GM18502 (cell line): ENCODE data around the gene ELAVL1.
"Not testable (repeated sequence)": the region's sequence is repeated elsewhere in the genome, so short reads cannot be mapped to it uniquely, and the experiment has no call there.

Source experiments
- ATAC-seq: cut with Tn5 transposase; IDR thresholded peaks from one replicate; pipeline ENCODE4 v1.9.1; 2021; ENCODE audit warnings: mild to moderate bottlenecking; ENCODE audit not compliant: unreplicated experiment, poor library complexity

The ELAVL1 gene

DNA sequence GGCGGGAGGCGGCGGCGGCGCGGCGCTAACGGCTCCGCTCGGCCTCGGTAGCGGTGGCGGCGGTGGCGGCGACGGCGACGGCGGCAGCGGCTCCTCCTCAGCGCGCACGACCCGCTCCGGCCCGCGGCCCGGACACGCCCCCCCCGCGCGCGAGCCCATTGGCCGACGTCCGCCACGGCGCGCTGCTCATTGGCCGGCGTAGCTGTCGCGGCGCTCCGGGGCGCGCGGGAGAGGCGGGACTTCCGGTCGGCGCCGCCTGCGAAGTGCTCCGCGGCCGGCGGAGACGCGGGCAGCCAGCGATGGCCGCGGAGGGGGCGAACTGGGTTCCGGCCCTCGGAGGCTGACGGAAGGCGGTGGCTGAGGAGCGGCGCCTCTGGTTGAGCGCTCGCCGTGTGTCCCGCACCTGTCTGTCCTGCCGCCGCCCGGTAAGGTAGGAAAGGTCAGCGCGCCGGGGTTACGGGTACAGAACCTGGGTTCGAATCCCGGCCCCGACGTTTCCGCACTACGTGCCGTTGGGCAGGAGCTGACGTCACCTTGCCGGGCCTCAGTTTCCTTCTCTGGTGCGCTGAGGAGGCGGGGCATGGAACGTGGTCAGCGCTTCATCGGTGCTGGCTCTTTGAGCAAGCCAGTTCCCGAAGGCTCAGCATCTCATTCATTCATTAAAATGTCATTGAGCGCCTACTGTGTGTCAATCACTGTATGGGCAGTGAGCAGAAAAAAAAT lies at the start of gene ELAVL1:
Gene ELAVL1, minus strand, starts transcription at position 108 of the 723 bp plus-strand sequence. CDS start 13,826 bp downstream, outside the sequence.
- ATAC-seq, result peak; percentile 70

GRCh38 chr19:8054169-8054568 lies 48.7 kb upstream of the ELAVL1 start:
- no peak for ATAC-seq

DNA sequence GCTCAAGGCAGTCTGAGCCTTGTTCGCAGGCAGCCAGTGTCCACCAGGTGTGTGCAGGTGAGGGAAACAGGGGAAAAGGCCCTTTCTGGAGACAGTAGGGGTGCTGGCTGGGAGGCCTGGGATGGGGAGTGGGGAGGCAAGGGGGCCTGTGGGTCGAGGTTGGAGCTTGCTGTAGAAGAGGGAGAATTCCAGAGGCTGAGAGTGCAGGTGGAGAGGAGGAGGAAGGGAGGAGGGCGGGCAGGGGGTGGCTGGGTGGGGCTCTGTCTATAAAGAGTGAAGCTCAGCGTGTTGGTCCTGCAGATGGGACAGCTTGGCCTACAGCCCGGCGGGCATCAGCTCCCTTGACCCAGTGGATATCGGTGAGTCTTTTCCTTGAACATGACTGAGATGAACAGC lies 47.0 kb upstream of the ELAVL1 start, which contains the start of gene CCL25:
Gene CCL25, plus strand, starts transcription at position 297 of the 396 bp plus-strand sequence. CDS start 290 bp downstream, outside the sequence.
- no peak for ATAC-seq

DNA sequence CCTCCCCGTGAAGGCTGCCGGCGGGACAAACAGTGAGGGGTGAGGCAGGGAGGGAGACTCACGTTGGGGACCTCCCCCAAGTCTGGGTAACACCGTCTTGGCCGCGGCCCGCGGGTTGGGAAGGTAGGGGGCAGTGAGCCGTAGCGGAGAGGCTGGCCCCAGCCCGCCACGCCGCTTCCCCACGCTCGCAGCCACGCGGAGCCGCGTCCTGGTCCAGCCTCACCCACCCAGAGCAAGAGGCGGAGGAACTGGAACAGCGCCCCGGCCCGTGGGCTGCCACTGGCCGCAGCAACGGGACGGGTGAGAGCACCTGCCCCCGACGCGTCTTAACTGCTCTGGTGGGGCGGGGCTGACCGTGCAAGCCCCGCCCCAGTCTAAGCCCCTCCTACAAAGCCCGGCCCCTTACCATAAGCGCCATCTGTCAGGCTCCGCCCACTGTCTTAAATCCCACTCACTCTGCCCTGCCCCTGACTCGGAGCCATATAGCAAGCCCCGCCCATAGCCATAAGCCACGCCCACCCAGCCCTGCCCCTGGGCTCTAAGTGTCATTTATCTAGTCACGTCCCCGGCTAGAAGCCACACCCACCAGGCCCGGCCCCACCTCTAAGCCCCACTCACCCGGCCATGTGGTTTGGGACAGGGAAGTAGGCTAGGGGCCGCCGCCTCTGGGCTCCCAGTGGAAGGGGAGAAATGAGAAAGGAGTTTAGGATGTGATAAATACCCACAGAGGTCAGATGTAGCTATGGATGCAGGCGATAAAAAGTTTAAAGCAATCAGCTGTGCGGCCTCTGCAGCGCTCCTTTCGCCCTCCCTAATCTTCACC lies 45.0 kb upstream of the ELAVL1 start:
- peak; percentile 88 for ATAC-seq

DNA sequence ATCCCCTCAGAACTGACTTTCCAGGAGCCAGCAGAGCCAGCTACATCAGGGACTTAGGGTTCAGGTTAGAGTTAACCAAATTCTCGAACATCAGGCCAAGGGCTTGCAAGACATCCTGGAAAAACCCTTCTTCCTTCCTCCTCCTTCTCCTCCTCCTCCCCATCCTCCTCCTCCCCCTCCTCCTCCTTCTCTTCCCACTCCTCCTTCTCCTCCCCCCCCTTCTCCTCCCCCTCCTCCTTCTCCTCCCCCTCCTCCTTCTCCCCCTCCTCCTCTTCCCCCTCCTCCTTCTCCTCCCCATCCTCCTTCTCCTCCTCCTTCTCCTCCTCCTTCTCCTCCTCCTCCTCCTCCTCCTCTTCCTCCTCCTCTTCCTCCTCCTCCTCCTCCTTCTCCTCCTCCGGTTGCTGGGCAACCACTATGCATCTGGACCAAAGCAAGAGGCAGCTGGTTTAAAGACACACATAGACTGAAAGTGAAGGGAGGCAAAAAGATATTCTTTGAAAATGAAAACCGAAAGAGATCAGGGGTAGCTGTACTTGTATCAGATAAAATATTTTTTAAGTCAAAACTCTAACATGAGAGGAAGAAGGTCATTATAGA lies 41.2 kb upstream of the ELAVL1 start:
- ATAC-seq, result no peak

DNA sequence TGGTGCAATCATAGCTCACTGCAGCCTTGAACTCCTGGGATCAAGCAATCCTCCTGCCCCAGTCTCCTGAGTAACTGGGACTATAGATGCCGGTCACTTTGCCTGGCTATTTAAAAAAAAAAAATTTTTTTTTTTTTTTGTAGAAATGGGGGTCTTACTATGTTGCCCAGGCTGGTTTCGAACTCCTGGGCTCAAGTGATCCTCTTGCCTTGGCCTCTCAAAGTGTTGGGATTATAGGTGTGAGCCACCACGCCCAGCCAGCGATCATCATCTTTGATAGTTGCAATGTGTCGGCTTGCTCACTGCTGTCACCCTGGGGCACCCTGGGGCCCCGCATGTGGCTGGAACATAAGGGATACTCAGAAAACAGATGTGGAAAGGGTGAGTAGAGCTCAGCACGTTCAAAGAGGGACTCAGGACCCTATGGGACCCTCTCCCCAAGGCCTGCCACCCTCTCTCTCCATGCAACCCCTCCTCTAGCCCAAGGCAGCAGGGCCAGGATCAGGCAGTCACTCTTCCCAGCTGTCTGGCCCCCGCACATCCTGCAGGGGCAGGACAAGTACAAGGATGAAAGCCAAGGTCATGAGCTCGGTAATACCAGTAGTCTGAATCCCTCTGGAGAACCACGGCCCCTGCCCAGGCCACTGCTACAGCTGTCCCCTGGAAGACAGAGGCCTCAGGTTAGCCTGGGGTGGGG lies 40.6 kb upstream of the ELAVL1 start:
- no peak for ATAC-seq

GRCh38 chr19:8044018-8044417 lies 38.6 kb upstream of the ELAVL1 start:
- ATAC-seq, result no peak

DNA sequence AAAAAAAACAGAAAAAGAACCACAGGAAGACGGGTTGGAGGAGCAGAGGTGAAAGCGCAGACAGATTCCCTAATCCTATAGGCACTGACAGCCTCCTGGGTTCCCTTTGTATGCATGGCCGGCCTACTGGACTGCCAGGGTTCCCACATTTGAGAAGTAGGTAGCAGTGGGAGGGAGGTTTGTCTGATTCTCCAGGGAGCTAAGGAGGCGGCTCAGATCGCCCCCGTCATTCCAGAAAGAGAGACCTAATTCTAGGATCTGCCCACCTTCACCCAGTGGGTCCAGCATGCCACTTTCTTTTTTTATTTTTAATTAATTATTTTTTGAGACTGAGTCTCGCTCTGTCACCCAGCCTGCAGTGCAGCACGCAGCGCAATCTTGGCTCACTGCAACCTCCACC lies 37.5 kb upstream of the ELAVL1 start:
- ATAC-seq, result no peak

GRCh38 chr19:8041531-8041931 lies 36.1 kb upstream of the ELAVL1 start:
- no peak for ATAC-seq

- ATAC-seq, result no peak
These were observed 33.8 kb upstream of the ELAVL1 start for GRCh38 chr19:8039231-8039630.

DNA sequence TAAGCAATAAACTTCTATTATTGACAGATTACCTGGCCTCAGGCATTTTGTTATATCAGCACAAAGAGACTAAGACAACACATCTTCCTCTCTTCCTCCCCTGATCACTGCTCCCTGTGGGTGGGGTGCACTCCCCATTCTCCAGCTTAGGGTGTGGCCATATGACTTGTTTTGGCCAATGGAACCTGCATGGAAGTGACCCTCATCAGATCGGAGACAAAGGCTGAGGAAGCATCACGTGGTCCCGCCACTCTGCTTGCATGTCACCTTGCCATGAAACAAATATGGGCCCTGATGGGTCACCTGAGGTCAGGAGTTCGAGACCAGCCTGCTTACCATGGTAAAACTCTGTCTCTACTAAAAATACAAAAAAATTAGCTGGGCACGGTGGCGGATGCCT lies 33.4 kb upstream of the ELAVL1 start:
- ATAC-seq, result no peak

- ATAC-seq, result no peak
These were observed 31.1 kb upstream of the ELAVL1 start for GRCh38 chr19:8036434-8037099.

DNA sequence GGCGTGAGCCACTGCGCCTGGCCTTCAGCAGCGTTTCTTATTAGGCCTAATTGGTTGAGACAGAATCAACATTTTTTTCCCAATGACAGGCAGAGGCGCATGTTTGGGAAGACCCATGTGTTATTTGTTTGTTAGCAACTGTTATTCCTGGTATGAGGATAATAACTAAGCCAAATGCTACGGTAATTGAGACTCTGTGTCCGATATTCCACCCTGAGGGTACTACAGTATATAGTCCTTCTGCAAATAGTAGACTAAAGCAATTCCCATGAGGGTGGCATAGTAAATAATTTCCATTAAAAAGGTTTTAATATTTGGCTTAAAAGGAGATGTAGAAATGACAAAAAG lies 28.7 kb upstream of the ELAVL1 start:
- ATAC-seq, result no peak

DNA sequence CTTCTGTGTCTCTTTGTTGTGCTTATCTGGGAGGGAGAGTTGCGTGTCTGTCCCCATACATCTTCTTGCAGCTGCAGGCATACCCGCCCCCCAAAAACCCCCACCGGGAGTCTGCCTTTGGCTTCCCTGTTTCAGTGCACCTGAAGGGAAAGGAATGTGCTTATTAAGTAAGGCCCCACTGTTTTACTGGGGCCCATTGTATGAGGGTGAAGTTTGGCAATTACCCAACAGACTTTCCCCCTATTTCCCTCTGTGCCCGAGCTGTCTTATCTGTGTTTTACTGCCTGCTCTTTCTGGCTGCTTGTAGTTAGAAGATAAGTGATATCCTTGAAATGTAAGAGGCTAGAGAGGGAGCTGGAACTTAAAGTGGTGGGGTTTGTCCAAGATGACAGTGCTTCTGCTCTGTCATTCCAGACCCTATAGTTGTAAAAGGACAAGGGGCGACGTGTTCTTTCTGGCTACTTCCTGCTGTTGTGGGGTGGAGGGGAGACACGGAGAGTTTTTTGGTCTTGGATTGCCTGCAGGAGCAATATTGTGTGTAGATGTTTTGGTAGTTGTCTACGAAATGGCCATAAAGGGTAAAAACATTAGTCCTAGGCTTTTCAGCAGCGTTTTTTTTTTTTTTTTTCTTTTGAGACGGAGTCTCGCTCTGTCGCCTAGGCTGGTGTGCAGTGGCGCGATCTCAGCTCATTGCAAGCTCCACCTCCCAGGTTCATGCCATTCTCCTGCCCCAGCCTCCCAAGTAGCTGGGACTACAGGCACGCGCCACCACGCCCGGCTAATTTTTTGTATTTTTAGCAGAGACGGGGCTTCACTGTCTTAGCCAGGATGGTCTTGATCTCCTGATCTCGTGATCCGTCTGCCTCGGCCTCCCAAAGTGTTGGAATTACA lies 28.1 kb upstream of the ELAVL1 start:
- not testable (repeated sequence) for ATAC-seq

DNA sequence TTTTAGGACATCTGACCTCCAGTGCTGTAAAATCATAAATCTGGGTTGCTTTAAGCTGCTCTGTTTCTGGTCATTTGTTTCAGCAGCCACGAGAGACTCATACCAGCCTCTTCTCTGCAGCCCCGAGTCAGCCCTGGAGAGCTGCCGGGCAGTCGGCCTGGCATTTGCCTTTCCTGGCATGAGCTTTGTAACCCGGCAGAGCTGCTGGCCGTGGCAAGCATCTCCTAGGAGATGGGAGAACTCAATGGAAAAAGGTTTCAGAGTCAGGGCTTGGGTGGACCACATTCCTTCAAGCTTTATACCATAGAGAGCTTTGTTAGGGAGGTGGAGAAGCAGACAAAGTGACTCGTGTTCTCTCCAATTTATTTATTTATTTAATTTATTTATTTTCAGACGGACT lies 25.5 kb upstream of the ELAVL1 start:
- ATAC-seq, result no peak

- ATAC-seq, result no peak
These were observed 23.6 kb upstream of the ELAVL1 start for GRCh38 chr19:8028951-8029491.

- no peak for ATAC-seq
These were observed 19.9 kb upstream of the ELAVL1 start for GRCh38 chr19:8025316-8025715.

- not testable (repeated sequence) for ATAC-seq
These were observed 18.8 kb upstream of the ELAVL1 start for GRCh38 chr19:8024256-8024655.

GRCh38 chr19:8023371-8023770 lies 17.9 kb upstream of the ELAVL1 start:
- ATAC-seq, result no peak
